H1 (cell line): ENCODE data around the gene DNAJC27. TPM values are rescaled to one million over a fixed set of nuclear protein-coding genes. Genes with fewer than 3 reads are reported as not detected.

ENCODE experiments used
- CTCF ChIA-PET: fragments of 300-600 bp; sonication (Branson Sonifier 250); formaldehyde crosslinking; loops from one replicate; lab custom pipeline; 2021; ENCODE audit not compliant: partially characterized antibody; lab: Charles Lee
- POLR2A ChIA-PET: fragments of 300-600 bp; sonication (Branson Sonifier 250); formaldehyde crosslinking; loops from one replicate; lab custom pipeline; 2021; ENCODE audit warnings: inconsistent platforms; ENCODE audit not compliant: partially characterized antibody; lab: Charles Lee
- DNase-seq, 2 experiments: peaks; one replicate each; pipeline versions ENCODE4 v3.0.0 to v3.0.0-alpha.2; 2010 to 2022; ENCODE audit warnings: low spot score in 2 of 2, low read depth in 1 of 2, mixed read lengths in 1 of 2
- FAIRE-seq: peaks from 2 replicates; lab custom pipeline; 2011; peaks lifted over from hg19 to GRCh38; lab: Jason Lieb, UNC
- H2AFZ ChIP-seq: 2 replicates; pipeline ENCODE4 v1.8.1; 2012; ENCODE audit warnings: low read length, inconsistent platforms
- H2AK5ac ChIP-seq: 2 replicates; pipeline ENCODE4 v1.6.1; 2013; ENCODE audit warnings: low read depth, low read length
- H2BK120ac ChIP-seq: replicated peaks from 2 replicates; pipeline ENCODE3; 2013; ENCODE audit warnings: low read depth, low read length, inconsistent platforms
- H2BK12ac ChIP-seq: 2 replicates; pipeline ENCODE4 v1.6.1; 2013; ENCODE audit warnings: low read depth, low read length
- H2BK15ac ChIP-seq: 2 replicates; pipeline ENCODE4 v1.6.1; 2013; ENCODE audit warnings: low read length
- H2BK20ac ChIP-seq: 2 replicates; pipeline ENCODE4 v1.6.1; 2013; ENCODE audit warnings: low read length
- H2BK5ac ChIP-seq: 2 replicates; pipeline ENCODE4 v1.6.1; 2013; ENCODE audit warnings: low read depth, low read length
- H3K14ac ChIP-seq: 2 replicates; pipeline ENCODE4 v1.6.1; 2013; ENCODE audit warnings: inconsistent platforms; ENCODE audit not compliant: insufficient read length
- H3K18ac ChIP-seq: 2 replicates; pipeline ENCODE4 v1.6.1; 2013; ENCODE audit warnings: low read length; ENCODE audit errors: extremely low read depth
- H3K23ac ChIP-seq: 2 replicates; pipeline ENCODE4 v1.6.1; 2013; ENCODE audit warnings: inconsistent platforms; ENCODE audit not compliant: insufficient read length
- H3K23me2 ChIP-seq: 2 replicates; pipeline ENCODE4 v1.6.1; 2013; ENCODE audit warnings: low read depth, low read length
- H3K27ac ChIP-seq: 2 replicates; pipeline ENCODE4 v1.6.1; 2011; ENCODE audit warnings: low read depth, low read length, inconsistent platforms
- H3K27me3 ChIP-seq, 4 experiments: replicated peaks in 1 of 4; 1 replicate in 1 of 4; 2 replicates in 3 of 4; pipeline versions ENCODE4 v1.6.1 to v1.8.1; 2011 to 2013; ENCODE audit warnings: low read length in 3 of 4, mild to moderate bottlenecking in 3 of 4, inconsistent platforms in 2 of 4, mixed read lengths in 2 of 4, moderate library complexity in 1 of 4; ENCODE audit not compliant: control insufficient read depth in 3 of 4, insufficient read depth in 3 of 4; ENCODE audit errors: extremely low read depth in 1 of 4
- H3K36me3 ChIP-seq, 4 experiments: 2 replicates each; pipeline versions ENCODE4 v1.6.1 to v1.8.1; 2011 to 2013; ENCODE audit warnings: mild to moderate bottlenecking in 4 of 4, low read length in 3 of 4, moderate library complexity in 2 of 4, control low read depth in 1 of 4, inconsistent platforms in 1 of 4; ENCODE audit not compliant: insufficient read depth in 4 of 4, control insufficient read depth in 2 of 4
- H3K4ac ChIP-seq: replicated peaks from 2 replicates; pipeline ENCODE3; 2013; ENCODE audit warnings: low read length, low read depth, mixed read lengths, inconsistent platforms; ENCODE audit not compliant: insufficient read length
- H3K4me1 ChIP-seq, 4 experiments: replicated peaks in 1 of 4; 1 replicate in 1 of 4; 2 replicates in 3 of 4; pipeline versions ENCODE4 v1.6.1 to v1.8.1; 2011 to 2013; ENCODE audit warnings: low read length in 3 of 4, inconsistent platforms in 2 of 4, mixed read lengths in 1 of 4; ENCODE audit not compliant: insufficient read depth in 4 of 4, control insufficient read depth in 3 of 4
- H3K4me2 ChIP-seq, 2 experiments: 2 replicates each; pipeline versions ENCODE4 v1.6.1 to v1.8.1; 2011 to 2013; ENCODE audit warnings: low read depth in 2 of 2, low read length in 2 of 2, control low read depth in 1 of 2, inconsistent platforms in 1 of 2, mild to moderate bottlenecking in 1 of 2; ENCODE audit not compliant: insufficient read depth in 1 of 2
- H3K4me3 ChIP-seq, 4 experiments: fragments of 200-600, 300-600 bp in 1 of 4; sonication (generic), shearing (Covaris generic), sonication (Bioruptor Twin) in 1 of 4; 2 replicates each; pipeline versions ENCODE4 v1.5.1 to v1.8.1; 2011 to 2016; ENCODE audit warnings: low read length in 4 of 4, low read depth in 3 of 4, control low read depth in 2 of 4, inconsistent platforms in 2 of 4, mild to moderate bottlenecking in 2 of 4, mixed read lengths in 1 of 4, moderate library complexity in 1 of 4; ENCODE audit not compliant: insufficient read depth in 2 of 4; ENCODE audit errors: extremely low read depth in 1 of 4
- H3K56ac ChIP-seq: replicated peaks from 2 replicates; pipeline ENCODE3; 2013; ENCODE audit warnings: low read depth, mild to moderate bottlenecking, mixed read lengths, low read length, inconsistent platforms; ENCODE audit not compliant: insufficient read length
- H3K79me1 ChIP-seq: 2 replicates; pipeline ENCODE4 v1.6.1; 2013; ENCODE audit warnings: low read depth, low read length, control low read depth
- H3K79me2 ChIP-seq, 2 experiments: 2 replicates each; pipeline versions ENCODE4 v1.6.1 to v1.8.1; 2012 to 2013; ENCODE audit warnings: low read length in 2 of 2, mild to moderate bottlenecking in 2 of 2, inconsistent platforms in 1 of 2; ENCODE audit not compliant: insufficient read depth in 2 of 2, control insufficient read depth in 1 of 2
- H3K9ac ChIP-seq, 4 experiments: replicated peaks in 1 of 4; 1 replicate in 1 of 4; 2 replicates in 3 of 4; pipeline versions ENCODE4 v1.6.1 to v1.8.1; 2011 to 2013; ENCODE audit warnings: low read depth in 3 of 4, low read length in 3 of 4, control low read depth in 2 of 4, mild to moderate bottlenecking in 2 of 4, moderate library complexity in 2 of 4, inconsistent platforms in 1 of 4; ENCODE audit errors: extremely low read depth in 1 of 4
- H3K9me3 ChIP-seq, 2 experiments: 2 replicates each; pipeline versions ENCODE4 v1.6.1 to v1.8.1; 2012 to 2013; ENCODE audit warnings: mild to moderate bottlenecking in 2 of 2, moderate library complexity in 2 of 2, control low read depth in 1 of 2, inconsistent platforms in 1 of 2, low read depth in 1 of 2, low read length in 1 of 2, mixed read lengths in 1 of 2; ENCODE audit not compliant: insufficient read depth in 2 of 2
- H4K20me1 ChIP-seq, 2 experiments: replicated peaks in 1 of 2; 2 replicates each; pipeline versions ENCODE3 to v1.8.1; 2011 to 2013; ENCODE audit warnings: inconsistent platforms in 2 of 2, low read length in 2 of 2, mild to moderate bottlenecking in 1 of 2; ENCODE audit not compliant: insufficient read depth in 2 of 2, control insufficient read depth in 1 of 2
- H4K5ac ChIP-seq: 2 replicates; pipeline ENCODE4 v1.6.1; 2013; ENCODE audit warnings: low read length, low read depth, mixed read lengths, inconsistent platforms; ENCODE audit not compliant: insufficient read length
- H4K8ac ChIP-seq: 2 replicates; pipeline ENCODE4 v1.8.0; 2013; ENCODE audit warnings: mild to moderate bottlenecking, moderate library complexity, low read length, inconsistent platforms; ENCODE audit not compliant: insufficient read depth; ENCODE audit errors: extremely low read depth
- H4K91ac ChIP-seq: replicated peaks from 2 replicates; pipeline ENCODE3; 2013; ENCODE audit warnings: low read length, mixed read lengths, inconsistent platforms; ENCODE audit not compliant: insufficient read length
- RAD21 ChIP-seq, 2 experiments: IDR thresholded peaks in 1 of 2; conservative IDR thresholded peaks in 1 of 2; 2 replicates each; pipeline ENCODE4 v1.6.1; 2011; ENCODE audit warnings: low read depth in 2 of 2, low read length in 2 of 2, improper control_type of control experiment in 1 of 2, inconsistent platforms in 1 of 2, mild to moderate bottlenecking in 1 of 2, moderate library complexity in 1 of 2
- SUZ12 ChIP-seq: fragments of 200-600 bp; sonication (generic); IDR thresholded peaks from 2 replicates; pipeline ENCODE4 v1.6.1; 2012; ENCODE audit warnings: mild to moderate bottlenecking, inconsistent platforms, low read length, moderate library complexity, mixed read lengths
- WGBS, 2 experiments: shearing (Covaris generic) in 1 of 2; methylation state at CpG; one replicate each; pipeline versions ENCODE4 v1.1.6 to v1.1.7; 2013 to 2015; ENCODE audit warnings: low lambda C conversion rate in 2 of 2, mixed read lengths in 2 of 2, inconsistent platforms in 1 of 2, low coverage in 1 of 2, missing lambda C conversion rate in 1 of 2; ENCODE audit not compliant: insufficient replicate concordance in 2 of 2, insufficient coverage in 1 of 2, insufficient read length in 1 of 2; ENCODE audit errors: extremely low coverage in 1 of 2, missing lambda C conversion rate in 1 of 2; 5-methylcytosine and 5-hydroxymethylcytosine counted together
- polyA plus RNA-seq, 7 experiments: library from polyadenylated mRNA; depleted of rRNA in 3 of 7; stranded (reverse) in 5 of 7; unstranded in 2 of 7; fragments of >200 nt in 5 of 7; fragments of 200-250 nt in 2 of 7; gene quantifications; 1 replicate in 5 of 7; 2 replicates in 1 of 7; 4 replicates in 1 of 7; pipeline versions ENCODE4 v1.2.1 to v1.2.3, GENCODE V29; 2011 to 2013; ENCODE audit warnings: missing spikeins in 2 of 7, mixed read lengths in 2 of 7
- total RNA-seq: library from RNA; stranded (reverse); fragmentation: NEBNext Ultra II Directional; extraction: Animal tissue kit (Norgen Biotek cat#: 25700); gene quantifications from 2 replicates; pipeline ENCODE4 v1.2.1, GENCODE V29; 2021

Gene DNAJC27
- total and polyA plus RNA-seq, 2 of the 8 experiments (the other 6 are each of a cell fraction or from before 2014, with no cell fraction given) = 1.4 to 4.5 TPM

GRCh38 chr2:24929230-24929629, 42.5 kb downstream of the DNAJC27 start:
- Histone ChIP-seq H2BK20ac (no peak overlapping the region), H4K5ac (no peak overlapping the region), H3K23me2 (peaks cover 9% of the 10 kb centered on the region), H2BK15ac (no peak overlapping the region), H3K18ac (no peak overlapping the region), H4K20me1 (no peaks in the 10 kb centered on the region), H2AFZ (no peak overlapping the region), H3K27ac (no peak overlapping the region), H4K8ac (no peak overlapping the region), H3K4me3 (no peak overlapping the region), H2BK5ac (no peak overlapping the region), H3K79me1 (peaks cover 3% of the 10 kb centered on the region), H3K9ac (no peak overlapping the region), H3K4me2 (no peak overlapping the region), H3K9me3 (no peaks in the 10 kb centered on the region), H3K79me2 (peaks cover 0 to 4% of the 10 kb centered on the region in 2 experiments; a peak in 1 of 4 replicates), H3K4ac (no peak overlapping the region), H3K14ac (no peak overlapping the region), H3K27me3 (peaks cover 0 to 3% (median 0%) of the 10 kb centered on the region in 4 experiments; a peak in 4 of 7 replicates), H3K36me3 (no peaks in the 10 kb centered on the region; a peak in 1 of 8 replicates), H2AK5ac (no peak overlapping the region), H2BK120ac (no peak overlapping the region), H3K23ac (no peak overlapping the region), H3K56ac (no peak overlapping the region), H3K4me1 (peaks cover 0 to 10% (median 4%) of the 10 kb centered on the region in 4 experiments; a peak in 5 of 7 replicates), H2BK12ac (no peak overlapping the region), H4K91ac (no peak overlapping the region)
- POLR2A ChIA-PET = no interaction called here
- WGBS, 2 experiments = 90% methylated on average over 3 of the region's 3 CpGs; no CpG with 5 or more reads in 1 of the 2 experiments
- no peak for FAIRE-seq
- CTCF ChIA-PET = interaction anchor here (0.7 to 1.9 kb wide), 5 partner anchors 9 to 23 kb away, joined by 3 to 6 read pairs (median 5); no protein-coding TSS in a partner anchor
- no peak for DNase-seq
- TF ChIP-seq RAD21 (IDR thresholded peaks at IDR 0.05 in 1 of 2, conservative IDR thresholded peaks at IDR 0.05 in 1 of 2; ENCODE audit: low read depth in 2 of 2, low read length in 2 of 2) = peak in 1 of 2 experiments; percentile 13; a peak in 1 of 4 replicates
- TF ChIP-seq SUZ12 = no peak
